ENCODE results near the gene SLC8A1. TPM values are rescaled to one million over a fixed set of nuclear protein-coding genes. Genes with fewer than 3 reads are reported as not detected.

Gene SLC8A1
- total RNA-seq, 3 donors from 2014 or later, result 8.2 to 14.2 (median 12.2) TPM

GRCh38 chr2:40394031-40394430 is 57.9 kb downstream of the SLC8A1 start:
- H3K27ac ChIP-seq, result no peak overlapping the region
- no peak for DNase-seq (ENCODE audit: low spot score in 2 of 2)
- TF ChIP-seq POLR2A (IDR thresholded peaks at IDR 0.05), result no peak
- TF ChIP-seq POLR2AphosphoS5 (IDR thresholded peaks at IDR 0.05), result no peak
- no peak for TF ChIP-seq CTCF (IDR thresholded peaks at IDR 0.05)

GRCh38 chr2:40388161-40388560 is 63.7 kb downstream of the SLC8A1 start:
- Histone ChIP-seq H3K4me1 (no peaks in the 10 kb centered on the region), H3K27me3 (no peaks in the 10 kb centered on the region), H3K9me3 (no peaks in the 10 kb centered on the region), H3K36me3 (no peaks in the 10 kb centered on the region), H3K27ac (no peak overlapping the region), H3K4me3 (no peak overlapping the region)
- DNase-seq (ENCODE audit: low spot score in 2 of 2), result no peak
- intact Hi-C loops (cut with DNase I; ENCODE audit: low total_unique reads), result no loop called here
- no peak for TF ChIP-seq POLR2A (IDR thresholded peaks at IDR 0.05)
- no peak for TF ChIP-seq CTCF (IDR thresholded peaks at IDR 0.05)
- no peak for TF ChIP-seq POLR2AphosphoS5 (IDR thresholded peaks at IDR 0.05)

More at GRCh38 chr2:40394031-40394430, 57.9 kb downstream of the SLC8A1 start:
- intact Hi-C loops (cut with DNase I; ENCODE audit: low total_unique reads), result no loop called here
- H3K4me3 ChIP-seq, result no peak overlapping the region
- no peaks in the 10 kb centered on the region for H3K27me3 ChIP-seq
- H3K36me3 ChIP-seq, result no peaks in the 10 kb centered on the region
- no peaks in the 10 kb centered on the region for H3K9me3 ChIP-seq
- no peaks in the 10 kb centered on the region for H3K4me1 ChIP-seq

- Histone ChIP-seq H3K9me3 (peaks cover 0 to 11% of the 10 kb centered on the region in 2 donors), H3K27me3 (no peaks in the 10 kb centered on the region), H3K4me1 (no peaks in the 10 kb centered on the region), H3K27ac (no peak overlapping the region), H3K4me3 (no peak overlapping the region), H3K36me3 (no peaks in the 10 kb centered on the region)
- no peak for TF ChIP-seq CTCF (IDR thresholded peaks at IDR 0.05)
- no peak for DNase-seq (ENCODE audit: low spot score in 2 of 2)
- intact Hi-C loops (cut with DNase I; ENCODE audit: low total_unique reads), result no loop called here
These were observed 65.7 kb downstream of the SLC8A1 start for GRCh38 chr2:40386177-40386576.

GRCh38 chr2:40384714-40385113 is 67.2 kb downstream of the SLC8A1 start:
- peaks cover 6 to 17% of the 10 kb centered on the region in 2 donors for H3K9me3 ChIP-seq
- H3K36me3 ChIP-seq, result no peaks in the 10 kb centered on the region
- H3K4me3 ChIP-seq, result no peak overlapping the region
- no peak for TF ChIP-seq CTCF (IDR thresholded peaks at IDR 0.05)
- no peak for TF ChIP-seq POLR2A (IDR thresholded peaks at IDR 0.05)
- TF ChIP-seq POLR2AphosphoS5 (IDR thresholded peaks at IDR 0.05), result no peak
- DNase-seq (ENCODE audit: low spot score in 2 of 2), result no peak
- no peaks in the 10 kb centered on the region for H3K27me3 ChIP-seq
- no peaks in the 10 kb centered on the region for H3K4me1 ChIP-seq
- intact Hi-C loops (cut with DNase I; ENCODE audit: low total_unique reads), result no loop called here
- no peak overlapping the region for H3K27ac ChIP-seq

GRCh38 chr2:40384233-40384632 is 67.7 kb downstream of the SLC8A1 start:
- no peak for DNase-seq (ENCODE audit: low spot score in 2 of 2)
- no peak overlapping the region for H3K27ac ChIP-seq

More at GRCh38 chr2:40384233-40384632, 67.7 kb downstream of the SLC8A1 start:
- no peak for TF ChIP-seq POLR2A (IDR thresholded peaks at IDR 0.05)
- TF ChIP-seq POLR2AphosphoS5 (IDR thresholded peaks at IDR 0.05), result no peak
- TF ChIP-seq CTCF (IDR thresholded peaks at IDR 0.05), result no peak
- H3K9me3 ChIP-seq, result peaks cover 6 to 17% of the 10 kb centered on the region in 2 donors
- no peaks in the 10 kb centered on the region for H3K36me3 ChIP-seq
- H3K4me1 ChIP-seq, result no peaks in the 10 kb centered on the region
- intact Hi-C loops (cut with DNase I; ENCODE audit: low total_unique reads), result no loop called here
- H3K4me3 ChIP-seq, result no peak overlapping the region
- no peaks in the 10 kb centered on the region for H3K27me3 ChIP-seq

Data from breast epithelium (tissue), 4 donors.